GM12892 (cell line): Measurements from ENCODE around the gene RNF152.

Experiments
- POLR2A ChIP-seq: IDR thresholded peaks from 2 replicates; pipeline ENCODE4 v1.6.1; 2011; ENCODE audit warnings: low read depth, low read length, control low read depth
- POLR2AphosphoS5 ChIP-seq: IDR thresholded peaks from 2 replicates; pipeline ENCODE4 v1.6.1; 2011; ENCODE audit warnings: low read depth, low read length, control low read depth
- TAF1 ChIP-seq: IDR thresholded peaks from 2 replicates; pipeline ENCODE4 v1.6.1; 2011; ENCODE audit warnings: low read depth, mild to moderate bottlenecking, control low read depth, low read length, borderline replicate concordance

DNA sequence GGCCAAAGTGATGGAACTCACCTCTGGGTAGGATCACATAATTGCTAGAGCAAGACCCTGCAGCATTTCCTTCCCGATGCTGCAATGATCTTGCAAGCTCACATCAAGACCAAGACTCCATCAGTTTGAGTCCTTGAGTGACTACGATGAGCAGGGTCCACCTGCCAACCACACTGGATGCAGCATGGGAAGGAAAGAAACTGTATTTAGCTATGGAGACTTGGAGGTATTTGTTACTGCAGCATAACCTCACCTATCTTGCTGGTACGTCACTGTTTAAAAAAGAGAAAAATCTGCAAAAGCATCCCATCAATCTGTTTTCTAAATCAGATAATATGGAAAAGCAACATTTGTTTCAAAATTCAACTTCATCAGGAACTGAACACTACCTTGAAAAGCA is 2.5 kb downstream of the RNF152 start:
- TF ChIP-seq POLR2A: no peak
- TF ChIP-seq POLR2AphosphoS5: no peak
- TF ChIP-seq TAF1: no peak
